Heart left ventricle (tissue), 16 donors: Measurements from ENCODE around the gene AK1. TPM values are rescaled to one million over a fixed set of nuclear protein-coding genes. Genes with fewer than 3 reads are reported as not detected.

Experiments used
- ATAC-seq, 4 donors: fragments of 200-7000 bp; cut with Tn5 transposase; one replicate each; pipeline ENCODE4 v1.9.1; 2020 to 2022; ENCODE audit warnings: moderate library complexity in 4 of 4, mild to moderate bottlenecking in 3 of 4, moderate number of reproducible peaks in 1 of 4
- DNase-seq, 5 donors: peaks; one replicate each; pipeline ENCODE4 v3.0.0-alpha.2; 2020
- H3K27ac ChIP-seq, 12 donors: fragments of 200-600 bp; sonication (generic) in 4 of 12; one replicate each; pipeline versions ENCODE4 v1.5.0 to v1.8.0; 2016 to 2022; ENCODE audit warnings: mild to moderate bottlenecking in 2 of 12
- H3K27me3 ChIP-seq, 9 donors: fragments of 200-600 bp; sonication (generic) in 2 of 9; one replicate each; pipeline versions ENCODE4 v1.5.1 to v1.8.0; 2016 to 2022; ENCODE audit warnings: mild to moderate bottlenecking in 3 of 9
- H3K36me3 ChIP-seq, 9 donors: fragments of 200-600 bp; sonication (generic) in 2 of 9; one replicate each; pipeline versions ENCODE4 v1.5.0 to v1.8.0; 2018 to 2022; ENCODE audit warnings: mild to moderate bottlenecking in 2 of 9
- H3K4me1 ChIP-seq, 12 donors: fragments of 200-600 bp; sonication (generic) in 4 of 12; one replicate each; pipeline versions ENCODE4 v1.5.0 to v1.8.0; 2016 to 2022; ENCODE audit warnings: mild to moderate bottlenecking in 3 of 12
- H3K4me3 ChIP-seq, 12 donors: fragments of 200-600 bp; sonication (generic) in 4 of 12; one replicate each; pipeline versions ENCODE4 v1.5.0 to v1.8.0; 2017 to 2022; ENCODE audit warnings: mild to moderate bottlenecking in 9 of 12, moderate library complexity in 4 of 12
- H3K9me3 ChIP-seq, 12 donors: fragments of 200-600 bp; sonication (generic) in 4 of 12; one replicate each; pipeline versions ENCODE4 v1.5.0 to v1.8.0; 2016 to 2022; ENCODE audit warnings: mild to moderate bottlenecking in 1 of 12
- POLR2A ChIP-seq, 2 donors: fragments of 450-650 bp; IDR thresholded peaks; one replicate each; pipeline ENCODE4 v1.6.1; 2017; ENCODE audit warnings: antibody characterized with exemption in 2 of 2, mild to moderate bottlenecking in 2 of 2, moderate library complexity in 2 of 2
- WGBS, 4 donors: extraction: QIAGEN DNeasy Blood & Tissue Kit in 2 of 4; methylation state at CpG; one replicate each; pipeline versions ENCODE4 v1.1.5 to v1.1.7; 2013 to 2018; 5-methylcytosine and 5-hydroxymethylcytosine counted together
- intact Hi-C, 10 donors: fragments of 100-400 bp; cut with DNase I; formaldehyde crosslinking; loops; one replicate each; pipeline versions ENCODE4 v1.11.1 to v1.14.2; 2022
- polyA plus RNA-seq, 2 donors: library from polyadenylated mRNA; stranded (reverse); fragments of 200-250 nt; gene quantifications; one replicate each; pipeline ENCODE4 v1.2.3, GENCODE V29; 2013
- total RNA-seq, 9 donors: library from RNA; depleted of rRNA in 2 of 9; stranded (reverse); fragments of >200 nt in 2 of 9; fragmentation: NEBNext Ultra II Directional in 3 of 9; extraction: Animal tissue kit (Norgen Biotek cat#: 25700) in 3 of 9; gene quantifications; one replicate each; pipeline versions ENCODE4 v1.1.0 to v1.2.4, GENCODE V29; 2016 to 2023
- TF ChIP-seq, protein P1 (sequence below), 12 donors: fragments of 200-600 bp; sonication (generic) in 4 of 12; IDR thresholded peaks; one replicate each; pipeline versions ENCODE4 v1.5.0 to v1.8.0; 2018 to 2022; ENCODE audit warnings: antibody characterized with exemption in 12 of 12, mild to moderate bottlenecking in 5 of 12
- donor health status: ischemic (EF 13 %, LVEDD 7.1; RV severe dilation, severe dysfunction).
- donor health status: healthy with polysubstance abuse.
- donor health status: DM: no; HTN: yes; CAD: no.
- donor health status: DM: no; HTN: no; CAD: no.
- donor health status: ischemic (EF 25% LVEDD 6.9; RV normal size, moderate dysfunction).
- donor health status: ischemic (EF 25% LVEDD 5.7; RV mildly dilated, moderate dysfunction).
- donor health status: healthy.
- donor health status: DM: yes; HTN: yes; CAD: no.
- donor health status: ischemic (EF 35%, LVEDD 5.7; RV mildly dilated, moderate dysfunction).
- donor health status: nonischemic (EF 11% LVEDD 7.7; RV severe dilation, severe dysfunction).
- donor health status: DM: yes; HTN: yes; CAD: no.
- donor health status: PGD.
- donor health status: ischemic (EF 29% LVEDD 5.4; RV normal size, mild dysfunction).
- donor health status: nonischemic (EF 23%, LVEDD 6.1; RV moderate dilation, normal function).

The AK1 gene
- total and polyA plus RNA-seq, 11 donors: 312 to 1,060 (median 586) TPM

DNA sequence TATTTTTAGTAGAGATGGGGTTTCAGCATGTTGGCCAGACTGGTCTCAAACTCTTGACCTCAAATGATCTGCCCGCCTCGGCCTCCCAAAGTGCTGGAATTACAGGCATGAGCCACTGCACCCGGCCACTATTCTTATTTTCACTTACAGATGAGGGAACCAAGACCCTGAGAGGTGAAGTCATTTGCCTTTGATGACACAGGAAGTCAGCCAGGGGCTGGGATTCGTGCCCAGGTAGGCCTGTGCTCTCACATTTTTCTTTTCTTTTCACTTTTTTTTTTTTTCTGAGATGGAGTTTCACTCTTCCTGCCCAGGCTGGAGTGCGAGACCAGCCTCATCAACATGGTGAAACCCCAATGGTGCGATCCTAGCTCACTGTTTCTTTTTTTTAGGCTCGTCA is 45.2 kb downstream of the AK1 start:
- WGBS, 4 donors: 55 to 62% (median 61%) methylated on average over 7 of the region's 7 CpGs
- TF ChIP-seq POLR2A (IDR thresholded peaks at IDR 0.05): no peak
- TF ChIP-seq, protein P1, sequence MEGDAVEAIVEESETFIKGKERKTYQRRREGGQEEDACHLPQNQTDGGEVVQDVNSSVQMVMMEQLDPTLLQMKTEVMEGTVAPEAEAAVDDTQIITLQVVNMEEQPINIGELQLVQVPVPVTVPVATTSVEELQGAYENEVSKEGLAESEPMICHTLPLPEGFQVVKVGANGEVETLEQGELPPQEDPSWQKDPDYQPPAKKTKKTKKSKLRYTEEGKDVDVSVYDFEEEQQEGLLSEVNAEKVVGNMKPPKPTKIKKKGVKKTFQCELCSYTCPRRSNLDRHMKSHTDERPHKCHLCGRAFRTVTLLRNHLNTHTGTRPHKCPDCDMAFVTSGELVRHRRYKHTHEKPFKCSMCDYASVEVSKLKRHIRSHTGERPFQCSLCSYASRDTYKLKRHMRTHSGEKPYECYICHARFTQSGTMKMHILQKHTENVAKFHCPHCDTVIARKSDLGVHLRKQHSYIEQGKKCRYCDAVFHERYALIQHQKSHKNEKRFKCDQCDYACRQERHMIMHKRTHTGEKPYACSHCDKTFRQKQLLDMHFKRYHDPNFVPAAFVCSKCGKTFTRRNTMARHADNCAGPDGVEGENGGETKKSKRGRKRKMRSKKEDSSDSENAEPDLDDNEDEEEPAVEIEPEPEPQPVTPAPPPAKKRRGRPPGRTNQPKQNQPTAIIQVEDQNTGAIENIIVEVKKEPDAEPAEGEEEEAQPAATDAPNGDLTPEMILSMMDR (IDR thresholded peaks at IDR 0.05): no peak
- peaks cover 15 to 100% (median 78%) of the 10 kb centered on the region in 12 donors for H3K4me1 ChIP-seq
- no peaks in the 10 kb centered on the region for H3K9me3 ChIP-seq
- H3K4me3 ChIP-seq: no peak overlapping the region
- intact Hi-C loops: no loop called here
- H3K27me3 ChIP-seq: no peaks in the 10 kb centered on the region
- DNase-seq (no peak), ATAC-seq (no peak)
- peaks cover 0 to 78% (median 17%) of the 10 kb centered on the region in 9 donors for H3K36me3 ChIP-seq
- peak overlapping the region in 10 of 12 donors; percentile 1 to 95 (median 80) for H3K27ac ChIP-seq

DNA sequence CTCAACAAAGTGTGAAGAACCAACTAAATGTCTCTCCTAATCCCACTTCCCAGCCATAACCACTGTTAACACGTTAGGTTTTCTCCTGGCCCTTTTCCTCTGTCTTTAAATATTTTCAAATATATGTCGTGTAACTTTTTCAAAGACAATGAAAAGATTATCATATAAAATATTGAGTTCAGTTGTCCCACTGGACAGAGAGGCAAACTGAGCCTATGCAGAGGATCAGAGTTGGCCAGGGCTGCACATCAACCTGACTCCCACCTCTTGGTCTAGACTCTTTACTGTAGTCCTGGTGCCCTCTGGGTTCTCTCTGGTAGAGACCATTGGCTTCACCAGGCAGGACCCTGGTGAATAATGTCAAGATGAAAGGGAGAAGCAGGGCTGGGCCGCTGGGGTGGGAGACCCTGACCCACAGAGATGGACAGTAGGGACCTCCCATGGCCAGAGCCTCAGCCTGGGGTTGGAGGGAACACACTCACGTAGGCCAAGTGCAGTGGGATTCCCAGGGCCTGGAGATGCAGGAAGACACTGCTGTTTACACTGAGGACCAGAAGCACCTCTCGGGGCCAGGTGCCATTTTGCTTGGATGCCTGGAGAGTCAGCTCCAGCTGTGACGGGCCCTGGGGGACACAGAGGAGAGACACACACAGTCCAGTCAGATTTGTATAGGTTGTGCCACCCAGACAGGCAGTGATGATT is 48.1 kb downstream of the AK1 start:
- peaks cover 12 to 93% (median 69%) of the 10 kb centered on the region in 12 donors for H3K4me1 ChIP-seq
- H3K27me3 ChIP-seq: no peaks in the 10 kb centered on the region
- no peak for DNase-seq
- TF ChIP-seq POLR2A (IDR thresholded peaks at IDR 0.05): no peak
- TF ChIP-seq, protein P1 (IDR thresholded peaks at IDR 0.05): no peak
- H3K27ac ChIP-seq: peak overlapping the region; percentile 68 to 96 (median 80)
- H3K9me3 ChIP-seq: no peaks in the 10 kb centered on the region
- intact Hi-C loops: loop anchor here in 7 of 10 donors (2.0 to 5.0 kb wide), 4 partner anchors 29 to 39 kb away; no protein-coding TSS in a partner anchor
- 67 to 76% (median 70%) methylated on average over 5 to 6 of the region's 6 CpGs for WGBS, 4 donors
- H3K4me3 ChIP-seq: peak overlapping the region in 3 of 12 donors; percentile 22 to 44 (median 29)
- ATAC-seq: no peak
- peaks cover 0 to 81% (median 39%) of the 10 kb centered on the region in 9 donors for H3K36me3 ChIP-seq

DNA sequence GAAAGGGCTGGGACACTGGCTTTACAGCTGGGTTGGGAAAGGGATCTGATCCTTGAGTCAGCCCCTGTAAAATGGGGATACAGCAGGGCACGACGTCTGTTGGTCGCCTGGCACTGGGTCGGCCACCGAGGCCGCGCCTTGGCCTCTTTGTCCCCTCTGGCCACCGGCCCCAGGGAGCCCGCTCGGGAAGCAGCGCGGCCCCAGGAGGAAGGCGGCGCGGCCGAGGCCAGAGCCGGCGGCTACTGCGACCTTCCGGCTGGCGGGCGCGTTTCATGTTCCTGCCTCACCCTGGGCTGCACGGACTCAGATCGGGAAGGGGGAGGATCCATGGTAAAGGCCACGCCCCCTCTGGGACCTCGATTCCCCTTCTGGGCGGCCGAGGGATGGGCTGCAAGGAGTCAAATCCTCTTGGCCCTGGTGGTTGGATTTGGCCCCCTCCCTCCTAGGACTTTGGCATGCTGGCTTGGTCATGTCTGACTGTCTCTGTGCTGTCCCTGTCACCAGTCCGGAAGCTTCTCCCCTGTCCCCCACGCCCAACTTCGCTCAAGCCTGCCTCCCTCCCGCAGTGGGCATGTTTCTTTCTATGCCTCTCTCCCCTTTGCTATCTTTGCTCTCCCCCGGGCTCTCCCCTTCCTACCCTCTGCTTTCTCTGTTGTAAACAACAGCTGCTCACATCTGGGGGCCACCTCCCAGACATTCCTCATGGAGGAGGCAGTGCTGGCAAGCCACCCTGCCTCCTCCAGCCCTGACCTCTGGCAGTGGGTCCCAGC is 49.0 kb downstream of the AK1 start:
- peak overlapping the region; percentile 68 to 96 (median 80) for H3K27ac ChIP-seq
- no peaks in the 10 kb centered on the region for H3K9me3 ChIP-seq
- peaks cover 12 to 84% (median 61%) of the 10 kb centered on the region in 12 donors for H3K4me1 ChIP-seq
- peak; percentile 79 to 90 (median 86) for ATAC-seq
- WGBS, 4 donors: 5 to 12% (median 9%) methylated on average over 24 to 34 of the region's 34 CpGs
- peak overlapping the region in 10 of 12 donors; percentile 15 to 44 (median 27) for H3K4me3 ChIP-seq
- no peaks in the 10 kb centered on the region for H3K27me3 ChIP-seq
- intact Hi-C loops: loop anchor here in 7 of 10 donors (2.0 to 5.0 kb wide), 4 partner anchors 30 to 40 kb away; no protein-coding TSS in a partner anchor
- TF ChIP-seq, protein P1 (IDR thresholded peaks at IDR 0.05): peak in 3 of 12 donors; percentile 19 to 33 (median 22)
- peak in 1 of 2 donors; percentile 87 for TF ChIP-seq POLR2A (IDR thresholded peaks at IDR 0.05)
- peak; percentile 92 to 95 (median 93) for DNase-seq
- peaks cover 0 to 84% (median 48%) of the 10 kb centered on the region in 9 donors for H3K36me3 ChIP-seq
